Ovary (tissue), 9 donors: ENCODE measurements around the gene RGS3. TPM values are rescaled to one million over a fixed set of nuclear protein-coding genes. Genes with fewer than 3 reads are reported as not detected.
"Not testable (repeated sequence)": the region's sequence is repeated elsewhere in the genome, so short reads cannot be mapped to it uniquely, and the experiment has no call there.

ENCODE experiments used
- DNase-seq, 5 donors: peaks; one replicate each; pipeline ENCODE4 v3.0.0-alpha.2; 2019 to 2020
- H3K27ac ChIP-seq, 2 donors: fragments of 200-600 bp; one replicate each; pipeline versions ENCODE4 v1.5.1 to v1.8.0; 2019 to 2022
- H3K27me3 ChIP-seq: fragments of 200-600 bp; one replicate; pipeline ENCODE4 v1.8.0; 2022
- H3K36me3 ChIP-seq: fragments of 200-600 bp; sonication (generic); one replicate; pipeline ENCODE4 v1.5.1; 2019
- H3K4me1 ChIP-seq: one replicate; pipeline ENCODE4 v1.8.1; 2013; ENCODE audit warnings: mild to moderate bottlenecking, moderate library complexity; ENCODE audit not compliant: insufficient read depth
- H3K4me3 ChIP-seq: fragments of 200-600 bp; sonication (generic); one replicate; pipeline ENCODE4 v1.5.1; 2017
- H3K9me3 ChIP-seq, 2 donors: fragments of 200-600 bp in 1 of 2; sonication (generic) in 1 of 2; one replicate each; pipeline versions ENCODE4 v1.5.1 to v1.8.1; 2013 to 2019; ENCODE audit warnings: mild to moderate bottlenecking in 1 of 2, moderate library complexity in 1 of 2
- EP300 ChIP-seq: sonication (generic); formaldehyde crosslinking; IDR thresholded peaks from one replicate; pipeline ENCODE4 v1.6.1; 2017; ENCODE audit warnings: antibody characterized with exemption
- POLR2A ChIP-seq: fragments of 450-650 bp; IDR thresholded peaks from one replicate; pipeline ENCODE4 v1.6.1; 2017; ENCODE audit warnings: antibody characterized with exemption, mild to moderate bottlenecking, moderate library complexity
- WGBS, 3 donors: extraction: QIAGEN DNeasy Blood & Tissue Kit in 1 of 3; methylation state at CpG; one replicate each; pipeline versions ENCODE4 v1.1.5 to v1.1.7; 2013 to 2017; 5-methylcytosine and 5-hydroxymethylcytosine counted together
- intact Hi-C, 4 donors: fragments of 100-400 bp; cut with DNase I; formaldehyde crosslinking; loops; one replicate each; pipeline versions ENCODE4 v1.11.0 to v1.15.1; 2022 to 2023
- polyA plus RNA-seq, 2 donors: library from polyadenylated mRNA; stranded (reverse); fragments of 200-250 nt in 1 of 2; fragments of 350-450 nt in 1 of 2; fragmentation: Illumina TruSeq in 1 of 2; extraction: RNeasy Lipid Tissue Mini Kit (QIAGEN cat#74804) in 1 of 2; gene quantifications; one replicate each; pipeline ENCODE4 v1.2.3, GENCODE V29; 2013 to 2014
- total RNA-seq, 7 donors: library from RNA; depleted of rRNA in 2 of 7; stranded (reverse); fragments of >200 nt in 2 of 7; fragmentation: NEBNext Ultra II Directional in 3 of 7; extraction: Animal tissue kit (Norgen Biotek cat#: 25700) in 3 of 7; gene quantifications; one replicate each; pipeline versions ENCODE4 v1.1.0 to v1.2.4, GENCODE V29; 2016 to 2023
- TF ChIP-seq, protein P1 (sequence below), 3 donors: fragments of 450-650 bp in 2 of 3; fragments of 200-600 bp in 1 of 3; IDR thresholded peaks; one replicate each; pipeline versions ENCODE4 v1.5.1 to v1.8.0; 2016 to 2022; ENCODE audit warnings: antibody characterized with exemption in 3 of 3, mild to moderate bottlenecking in 1 of 3
- donor health status: DM: no; HTN: no; CAD: no; lungs with moderate emphysema.
- donor health status: DM: no; HTN: no; CAD: no.
- donor health status: Bipolar disorder and iron deficiency.
- donor health status: DM: yes; HTN: yes; CAD: no.
- donor health status: DM: no; HTN: no; CAD: no.
- donor health status: DM: yes; HTN: yes; CAD: no.

Gene RGS3
- total and polyA plus RNA-seq, 9 donors, result 6.1 to 49.3 (median 15.4) TPM

DNA sequence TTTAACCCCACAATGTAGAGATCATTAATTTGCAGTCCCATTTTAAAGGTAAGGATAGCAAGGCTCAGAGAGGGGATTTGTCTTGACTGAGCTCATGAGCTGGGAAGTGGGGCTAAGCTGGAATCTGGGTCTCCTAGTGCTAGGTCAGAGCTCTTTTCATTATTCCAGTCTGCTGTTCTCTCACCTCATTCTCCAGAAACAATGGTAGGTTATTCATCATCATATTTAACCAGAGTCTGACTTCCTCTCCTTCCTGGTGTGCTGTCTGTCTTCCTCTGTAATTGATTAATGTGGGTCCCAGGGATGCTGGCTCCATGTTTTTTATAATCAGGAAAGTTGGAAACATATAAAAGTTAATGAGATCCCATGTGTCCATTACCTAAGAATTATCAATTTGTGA is 32.3 kb upstream of the RGS3 start:
- Histone ChIP-seq H3K4me1 (no peaks in the 10 kb centered on the region), H3K27ac (no peak overlapping the region), H3K9me3 (no peaks in the 10 kb centered on the region), H3K4me3 (no peak overlapping the region), H3K27me3 (no peaks in the 10 kb centered on the region), H3K36me3 (no peaks in the 10 kb centered on the region)
- TF ChIP-seq, protein P1, sequence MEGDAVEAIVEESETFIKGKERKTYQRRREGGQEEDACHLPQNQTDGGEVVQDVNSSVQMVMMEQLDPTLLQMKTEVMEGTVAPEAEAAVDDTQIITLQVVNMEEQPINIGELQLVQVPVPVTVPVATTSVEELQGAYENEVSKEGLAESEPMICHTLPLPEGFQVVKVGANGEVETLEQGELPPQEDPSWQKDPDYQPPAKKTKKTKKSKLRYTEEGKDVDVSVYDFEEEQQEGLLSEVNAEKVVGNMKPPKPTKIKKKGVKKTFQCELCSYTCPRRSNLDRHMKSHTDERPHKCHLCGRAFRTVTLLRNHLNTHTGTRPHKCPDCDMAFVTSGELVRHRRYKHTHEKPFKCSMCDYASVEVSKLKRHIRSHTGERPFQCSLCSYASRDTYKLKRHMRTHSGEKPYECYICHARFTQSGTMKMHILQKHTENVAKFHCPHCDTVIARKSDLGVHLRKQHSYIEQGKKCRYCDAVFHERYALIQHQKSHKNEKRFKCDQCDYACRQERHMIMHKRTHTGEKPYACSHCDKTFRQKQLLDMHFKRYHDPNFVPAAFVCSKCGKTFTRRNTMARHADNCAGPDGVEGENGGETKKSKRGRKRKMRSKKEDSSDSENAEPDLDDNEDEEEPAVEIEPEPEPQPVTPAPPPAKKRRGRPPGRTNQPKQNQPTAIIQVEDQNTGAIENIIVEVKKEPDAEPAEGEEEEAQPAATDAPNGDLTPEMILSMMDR (IDR thresholded peaks at IDR 0.05), result no peak
- TF ChIP-seq EP300, result no peak
- no peak for TF ChIP-seq POLR2A
- no peak for DNase-seq
- intact Hi-C loops, result no loop called here

DNA sequence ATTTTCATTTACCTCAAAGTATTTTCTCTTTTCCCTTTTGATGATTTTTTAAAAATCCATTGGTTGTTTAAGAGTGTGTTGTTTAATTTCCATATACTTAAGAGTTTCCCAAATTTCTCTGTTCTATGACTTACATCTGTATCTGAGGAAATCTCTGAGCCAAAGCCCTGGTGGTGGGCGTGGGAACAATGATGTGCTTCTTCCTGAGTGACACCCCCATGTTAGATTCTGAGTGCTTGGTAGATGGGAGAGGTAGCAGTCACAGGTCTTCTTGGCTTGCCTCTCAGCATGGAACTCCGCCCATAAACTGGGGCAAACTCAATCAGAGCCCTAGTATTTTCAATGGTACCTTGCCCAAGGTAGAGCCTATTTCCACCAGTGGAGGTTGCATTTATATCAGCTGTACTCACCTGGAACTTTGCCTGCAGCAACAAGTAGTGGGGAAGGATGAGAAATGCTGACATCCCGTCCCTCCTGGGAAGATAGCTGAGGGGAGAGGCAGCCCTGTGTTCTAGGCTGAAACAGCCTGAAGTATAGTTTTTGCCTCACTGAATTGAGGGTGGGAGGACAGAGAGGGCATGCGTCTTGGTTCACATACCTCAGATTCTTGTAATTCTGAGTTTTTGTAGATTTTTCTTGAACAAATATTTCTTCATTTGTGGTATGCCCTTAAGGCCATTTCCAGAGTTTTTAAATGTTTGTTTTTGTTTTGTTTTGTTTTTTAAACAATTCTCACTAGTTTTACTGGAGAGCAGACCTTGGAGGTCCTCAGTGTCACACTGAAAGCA is 26.6 kb upstream of the RGS3 start:
- no peaks in the 10 kb centered on the region for H3K36me3 ChIP-seq
- H3K27ac ChIP-seq, result no peak overlapping the region
- DNase-seq, result no peak
- 49 to 59% (median 50%) methylated on average over 4 of the region's 4 CpGs for WGBS, 3 donors
- intact Hi-C loops, result loop anchor here in 1 of 4 donors (5.0 kb wide), 1 partner anchor 230 kb away; no protein-coding TSS in a partner anchor
- no peaks in the 10 kb centered on the region for H3K27me3 ChIP-seq
- no peaks in the 10 kb centered on the region for H3K9me3 ChIP-seq
- TF ChIP-seq POLR2A (no peak), EP300 (no peak)
- TF ChIP-seq, protein P1 (IDR thresholded peaks at IDR 0.05), result no peak
- H3K4me3 ChIP-seq, result no peak overlapping the region
- H3K4me1 ChIP-seq, result no peaks in the 10 kb centered on the region

DNA sequence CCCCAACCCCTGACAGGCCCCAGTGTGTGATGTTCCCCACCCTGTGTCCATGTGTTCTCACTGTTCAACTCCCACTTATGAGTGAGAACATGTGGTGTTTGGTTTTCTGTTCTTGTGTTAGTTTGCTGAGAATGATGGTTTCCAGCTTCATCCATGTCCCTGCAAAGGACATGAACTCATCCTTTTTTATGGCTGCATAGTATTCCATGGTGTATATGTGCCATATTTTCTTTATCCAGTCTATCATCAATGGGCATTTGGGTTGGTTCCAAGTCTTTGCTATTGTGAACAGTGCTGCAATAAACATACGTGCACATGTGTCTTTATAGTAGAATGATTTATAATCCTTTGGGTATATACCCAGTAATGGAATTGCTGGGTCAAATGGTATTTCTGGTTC is 25.8 kb upstream of the RGS3 start:
- not testable (repeated sequence) for H3K4me1 ChIP-seq, H3K36me3 ChIP-seq, H3K4me3 ChIP-seq, H3K27me3 ChIP-seq, H3K27ac ChIP-seq, DNase-seq, H3K9me3 ChIP-seq
- WGBS, 3 donors, result 88 to 97% (median 89%) methylated on average over 1 of the region's 1 CpG
- intact Hi-C loops, result loop anchor here in 1 of 4 donors (5.0 kb wide), 1 partner anchor 230 kb away; no protein-coding TSS in a partner anchor

DNA sequence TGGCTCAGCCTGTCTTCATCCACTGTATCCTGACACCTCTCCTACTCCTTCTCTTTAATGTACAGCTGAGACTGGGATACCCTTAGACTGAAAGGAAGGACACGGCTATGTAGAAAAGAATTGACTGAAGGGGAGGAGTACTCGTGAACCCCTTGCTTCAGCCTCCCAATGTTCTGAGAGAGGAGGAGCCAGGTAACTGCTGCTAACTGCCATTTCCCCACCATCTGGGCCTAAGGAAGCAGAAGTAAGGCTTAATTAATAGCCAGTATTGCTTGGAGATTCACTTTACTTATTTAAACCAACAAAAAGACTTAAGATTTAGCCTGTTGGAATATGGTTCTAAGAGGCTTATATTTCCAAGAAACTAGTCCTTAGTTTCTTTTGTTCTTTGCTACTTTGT is 18.8 kb upstream of the RGS3 start:
- no peaks in the 10 kb centered on the region for H3K4me1 ChIP-seq

More for the DNA sequence above, 18.8 kb upstream of the RGS3 start:
- Histone ChIP-seq H3K27me3 (no peaks in the 10 kb centered on the region), H3K27ac (no peak overlapping the region), H3K4me3 (no peak overlapping the region), H3K36me3 (no peaks in the 10 kb centered on the region), H3K9me3 (no peaks in the 10 kb centered on the region)
- TF ChIP-seq POLR2A (no peak), EP300 (no peak)
- TF ChIP-seq, protein P1 (IDR thresholded peaks at IDR 0.05), result no peak
- no peak for DNase-seq
- WGBS, 3 donors, result 82 to 93% (median 83%) methylated on average over 2 of the region's 2 CpGs
- intact Hi-C loops, result loop anchor here in 3 of 4 donors (5.0 kb wide), 2 partner anchors 143 to 213 kb away; no protein-coding TSS in a partner anchor
